NCI-H1436 treated with DMSO at 0.1 percent for 48 hours (cell line): ENCODE measurements around the gene OR4A15.

Experiments used
- DNase-seq: peaks from one replicate; lab custom pipeline; 2025; lab: John Stamatoyannopoulos, UW

The OR4A15 gene

DNA sequence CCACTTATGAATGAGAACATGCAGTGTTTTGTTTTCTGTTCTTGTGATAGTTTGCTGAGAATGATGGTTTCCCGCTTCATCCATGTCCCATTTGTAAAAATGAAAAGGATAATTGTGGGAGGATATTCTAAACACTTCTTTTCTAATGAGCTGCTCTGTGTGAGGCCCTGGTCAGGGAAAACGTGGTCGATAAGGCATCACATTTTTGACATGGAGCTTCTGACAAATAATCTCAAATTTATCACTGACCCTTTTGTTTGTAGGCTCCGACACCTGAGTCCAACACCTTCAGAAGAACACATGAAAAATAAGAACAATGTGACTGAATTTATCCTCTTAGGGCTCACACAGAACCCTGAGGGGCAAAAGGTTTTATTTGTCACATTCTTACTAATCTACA lies at the start of gene OR4A15:
OR4A15 (plus strand) TSS at position 301 of the 400 bp plus-strand sequence; CDS start at position 301, 0 bp downstream.
- no peak for DNase-seq

DNA sequence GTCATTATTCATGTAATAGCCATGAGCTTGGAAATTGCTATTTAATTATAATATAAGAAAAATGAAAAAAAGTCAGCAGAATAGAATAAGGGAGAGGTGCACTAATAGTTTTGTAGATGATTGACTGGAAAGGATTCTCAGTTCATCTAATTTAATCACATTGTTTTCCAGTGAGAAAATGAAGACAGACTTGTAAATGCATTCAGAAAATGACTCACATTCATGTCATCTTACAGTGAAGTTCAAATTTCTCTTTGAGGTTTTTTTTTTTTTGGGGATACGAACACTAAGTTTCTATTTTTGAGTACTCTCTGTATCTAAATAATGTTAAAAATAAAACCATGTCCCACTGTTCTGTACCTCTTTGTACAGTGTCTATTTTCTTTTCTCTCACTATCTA lies 43.3 kb upstream of the OR4A15 start:
- no peak for DNase-seq

DNA sequence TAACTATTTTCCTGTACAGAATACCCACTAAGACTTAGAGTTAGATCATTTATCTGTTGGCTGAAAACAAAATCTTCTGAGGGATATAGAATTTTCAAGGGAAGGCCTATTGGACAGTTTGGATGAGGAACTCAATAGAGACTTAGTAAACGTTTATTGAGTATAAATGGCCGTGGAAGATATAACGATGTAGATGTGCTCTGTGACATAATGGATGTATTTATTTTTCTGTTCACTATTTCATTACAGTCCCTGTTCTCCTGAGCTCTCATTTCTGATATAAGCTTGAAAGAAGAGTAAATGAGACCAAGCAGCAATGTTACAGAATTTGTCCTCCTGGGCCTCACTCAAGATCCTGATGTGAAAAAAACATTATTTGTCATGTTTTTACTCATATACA lies 24.9 kb upstream of the OR4A15 start, which contains the start of gene OR4A16:
OR4A16 (plus strand) TSS at position 301 of the 400 bp plus-strand sequence; CDS start at position 301, 0 bp downstream.
- DNase-seq: no peak

DNA sequence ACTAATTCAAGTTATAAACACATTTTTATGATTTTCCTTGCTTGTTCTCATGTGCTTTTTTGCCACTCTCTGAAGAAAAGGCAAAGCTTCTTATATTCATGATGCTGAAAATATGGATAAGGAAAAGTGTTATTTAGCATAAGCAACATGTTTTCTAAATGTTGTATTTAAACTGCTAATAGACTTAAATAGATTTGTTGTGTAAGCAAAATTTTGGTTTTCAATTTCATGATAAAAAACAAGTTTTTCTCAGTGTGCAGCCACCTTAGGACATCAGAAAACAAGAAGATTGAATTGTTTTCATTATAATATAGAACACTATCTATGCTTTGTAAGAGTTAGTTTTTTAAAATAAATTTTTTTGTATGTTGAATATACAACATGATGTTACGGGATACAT lies 22.5 kb upstream of the OR4A15 start:
- DNase-seq: no peak

DNA sequence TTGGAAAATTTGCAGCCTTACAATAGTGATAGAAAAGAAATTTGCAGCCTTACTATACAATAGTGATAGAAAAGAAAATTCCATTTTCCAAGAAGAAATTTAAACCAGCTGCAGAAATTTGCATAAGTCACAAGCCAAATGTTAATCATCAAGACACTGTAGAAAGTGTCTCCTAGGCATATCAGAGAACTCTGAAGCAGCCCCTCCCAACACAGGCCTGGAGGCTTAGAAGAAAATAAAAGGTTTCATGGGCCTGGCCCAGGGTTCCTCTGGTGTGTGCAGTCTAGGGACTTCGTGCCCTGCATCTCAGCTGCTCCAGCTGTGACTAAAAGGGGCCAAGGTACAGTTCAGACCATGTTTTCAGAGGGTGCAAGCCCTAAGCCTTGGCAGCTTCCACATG lies 18.7 kb upstream of the OR4A15 start:
- DNase-seq: no peak

DNA sequence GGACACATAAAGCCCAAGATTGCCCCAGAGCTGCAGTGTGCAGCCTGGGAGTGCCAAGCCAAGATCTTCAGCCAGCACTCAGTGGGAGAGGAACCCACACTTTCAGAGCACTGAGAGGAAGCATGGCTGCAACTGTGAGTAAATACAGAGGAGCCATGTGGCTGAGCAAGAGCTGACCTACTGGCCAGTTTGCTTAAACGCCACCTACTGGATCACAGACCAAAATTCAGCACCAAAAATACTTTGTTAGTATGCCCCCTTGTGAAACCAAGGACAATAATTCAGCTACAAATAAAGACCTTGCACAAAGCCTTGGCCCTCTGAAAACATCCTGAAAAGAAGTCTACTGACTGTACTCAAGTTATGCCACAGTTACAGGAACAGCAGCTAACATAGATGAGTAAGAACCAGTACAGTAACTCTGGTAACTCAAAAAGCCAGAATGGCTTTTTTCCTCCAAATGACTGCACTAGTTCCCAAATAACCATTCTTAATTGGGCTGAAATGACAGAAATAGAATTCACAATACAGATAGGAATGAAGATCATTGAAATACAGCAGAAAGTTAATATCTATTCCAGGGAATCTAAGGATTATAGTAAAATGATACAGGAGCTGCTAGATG lies 10.1 kb upstream of the OR4A15 start:
- no peak for DNase-seq

DNA sequence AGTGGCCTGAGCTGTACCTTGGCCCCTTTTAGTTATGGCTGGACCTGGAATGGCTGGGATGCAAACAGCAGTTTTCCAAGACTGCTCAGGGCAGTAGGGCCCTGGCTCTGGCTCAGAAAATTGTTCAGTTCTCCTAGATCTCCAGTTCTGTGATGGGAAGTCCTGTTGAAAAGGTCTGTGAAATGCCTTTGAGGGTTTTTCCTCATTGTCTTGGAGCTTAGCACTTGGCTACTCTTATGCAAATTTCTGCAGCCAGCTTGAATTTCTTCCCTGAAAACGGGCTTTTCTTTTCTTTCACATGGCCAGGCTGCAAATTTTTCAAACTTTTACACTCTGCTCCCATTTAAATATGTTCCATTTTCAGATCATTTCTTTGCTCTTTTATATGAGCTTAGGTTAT lies 33.2 kb downstream of the OR4A15 start:
- DNase-seq: no peak
